ENCODE data around the gene CDHR3. TPM values are rescaled to one million over a fixed set of nuclear protein-coding genes. Genes with fewer than 3 reads are reported as not detected.

The CDHR3 gene
- total RNA-seq, 2 donors from 2014 or later, result 2.2 to 3.9 TPM

GRCh38 chr7:106015381-106016218 lies 52.5 kb downstream of the CDHR3 start:
- H3K9me3 ChIP-seq, result no peaks in the 10 kb centered on the region
- H3K4me1 ChIP-seq (replicated peaks), result no peaks in the 10 kb centered on the region
- H3K27me3 ChIP-seq (replicated peaks; ENCODE audit: insufficient read depth), result no peaks in the 10 kb centered on the region
- TF ChIP-seq POLR2AphosphoS5 (IDR thresholded peaks at IDR 0.05), result no peak
- TF ChIP-seq POLR2A (IDR thresholded peaks at IDR 0.05), result no peak
- TF ChIP-seq CTCF (IDR thresholded peaks at IDR 0.05), result no peak
- H3K4me3 ChIP-seq, result no peak overlapping the region
- DNase-seq (ENCODE audit: low spot score), result no peak
- H3K36me3 ChIP-seq, result no peaks in the 10 kb centered on the region
- H3K27ac ChIP-seq, result no peak overlapping the region
- intact Hi-C loops (cut with DNase I), result no loop called here
- WGBS, result 73% methylated on average over 11 of the region's 11 CpGs

GRCh38 chr7:106016331-106016730 lies 53.3 kb downstream of the CDHR3 start:
- no peaks in the 10 kb centered on the region for H3K36me3 ChIP-seq
- no peaks in the 10 kb centered on the region for H3K4me1 ChIP-seq (replicated peaks)
- H3K4me3 ChIP-seq, result no peak overlapping the region
- no peaks in the 10 kb centered on the region for H3K9me3 ChIP-seq
- TF ChIP-seq POLR2AphosphoS5 (IDR thresholded peaks at IDR 0.05), result no peak
- TF ChIP-seq CTCF (IDR thresholded peaks at IDR 0.05), result no peak
- no peak for TF ChIP-seq POLR2A (IDR thresholded peaks at IDR 0.05)
- no peak for DNase-seq (ENCODE audit: low spot score)
- no peaks in the 10 kb centered on the region for H3K27me3 ChIP-seq (replicated peaks; ENCODE audit: insufficient read depth)
- H3K27ac ChIP-seq, result no peak overlapping the region
- WGBS, result 83% methylated on average over 3 of the region's 3 CpGs
- intact Hi-C loops (cut with DNase I), result no loop called here

GRCh38 chr7:106017657-106018056 lies 54.6 kb downstream of the CDHR3 start:
- no peaks in the 10 kb centered on the region for H3K27me3 ChIP-seq (replicated peaks; ENCODE audit: insufficient read depth)
- H3K4me1 ChIP-seq (replicated peaks), result no peaks in the 10 kb centered on the region
- H3K36me3 ChIP-seq, result no peaks in the 10 kb centered on the region
- H3K27ac ChIP-seq, result no peak overlapping the region
- no peak for DNase-seq (ENCODE audit: low spot score)
- TF ChIP-seq POLR2AphosphoS5 (IDR thresholded peaks at IDR 0.05) (no peak), POLR2A (IDR thresholded peaks at IDR 0.05) (no peak), CTCF (IDR thresholded peaks at IDR 0.05) (no peak)
- WGBS, result 97% methylated on average over 4 of the region's 4 CpGs
- H3K9me3 ChIP-seq, result no peaks in the 10 kb centered on the region
- H3K4me3 ChIP-seq, result no peak overlapping the region
- intact Hi-C loops (cut with DNase I), result no loop called here

DNA sequence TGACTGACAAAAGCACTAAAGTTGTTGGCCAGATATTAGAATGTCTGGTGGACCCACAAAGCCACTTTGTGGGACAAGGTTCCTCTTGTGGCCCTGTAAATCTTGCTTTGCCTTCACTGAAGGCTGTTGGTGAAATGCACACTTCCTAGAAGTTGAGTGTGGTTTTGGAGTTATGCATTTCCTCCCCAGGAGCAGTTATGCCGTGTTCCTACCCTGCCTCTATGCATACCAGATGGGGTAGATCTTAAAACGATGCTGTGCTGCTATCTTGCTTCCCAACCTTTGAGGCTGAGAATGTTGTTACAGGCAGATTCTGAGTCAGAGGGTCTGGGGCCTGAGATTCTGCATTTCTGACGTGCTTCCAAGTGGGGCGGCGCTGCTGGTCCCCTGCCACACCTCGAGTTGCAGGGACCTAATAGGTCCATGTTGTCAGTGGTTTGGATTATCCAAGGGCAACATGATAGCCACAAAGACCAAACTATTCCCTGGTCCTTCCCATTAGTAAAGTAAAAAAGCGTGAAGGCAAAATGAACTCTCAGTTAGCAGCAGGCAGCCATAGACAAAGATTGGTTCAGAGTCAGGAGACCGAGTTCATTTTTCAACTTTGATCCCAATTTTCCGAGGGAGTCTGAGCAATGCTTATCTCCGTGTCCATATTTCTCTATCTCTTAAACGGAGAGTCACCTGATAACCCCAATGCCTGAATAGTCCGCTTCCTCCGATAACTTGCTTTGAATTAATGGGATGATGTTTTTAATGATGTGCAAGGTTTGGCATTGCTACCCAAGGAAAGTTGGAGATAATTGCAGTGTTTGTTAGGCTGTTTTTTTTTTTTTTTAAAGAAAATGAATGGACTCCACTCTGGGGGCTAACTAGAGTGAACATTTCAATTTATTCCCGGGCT lies 55.8 kb downstream of the CDHR3 start:
- Histone ChIP-seq H3K27ac (no peak overlapping the region), H3K4me1 (replicated peaks) (no peaks in the 10 kb centered on the region), H3K9me3 (no peaks in the 10 kb centered on the region), H3K27me3 (replicated peaks; ENCODE audit: insufficient read depth) (no peaks in the 10 kb centered on the region), H3K4me3 (no peak overlapping the region), H3K36me3 (no peaks in the 10 kb centered on the region)
- intact Hi-C loops (cut with DNase I), result no loop called here
- 88% methylated on average over 14 of the region's 14 CpGs for WGBS
- no peak for DNase-seq (ENCODE audit: low spot score)
- TF ChIP-seq POLR2A (IDR thresholded peaks at IDR 0.05), result no peak

GRCh38 chr7:106019470-106019820 lies 56.4 kb downstream of the CDHR3 start:
- H3K4me3 ChIP-seq, result no peak overlapping the region
- 62% methylated on average over 2 of the region's 2 CpGs for whole genome bisulfite sequencing
- H3K36me3 ChIP-seq, result no peaks in the 10 kb centered on the region
- H3K27me3 ChIP-seq (replicated peaks; ENCODE audit: insufficient read depth), result no peaks in the 10 kb centered on the region
- H3K4me1 ChIP-seq (replicated peaks), result no peaks in the 10 kb centered on the region
- intact Hi-C loops (cut with DNase I), result no loop called here
- H3K9me3 ChIP-seq, result no peaks in the 10 kb centered on the region
- no peak for DNase-seq (ENCODE audit: low spot score)
- no peak for TF ChIP-seq POLR2A (IDR thresholded peaks at IDR 0.05)
- H3K27ac ChIP-seq, result no peak overlapping the region

Data from prostate gland (tissue), 2 donors.